ENCODE measurements around the gene RAP1GAP. TPM values are rescaled to one million over a fixed set of nuclear protein-coding genes. Genes with fewer than 3 reads are reported as not detected.
A peak's percentile ranks its signal among the peaks of the same experiment; 100 is the strongest.

RAP1GAP gene
- total and polyA plus RNA-seq, 2 of the 13 experiments (the other 11 are each of a cell fraction or from before 2014, with no cell fraction given): 11.9 to 37.5 TPM

DNA sequence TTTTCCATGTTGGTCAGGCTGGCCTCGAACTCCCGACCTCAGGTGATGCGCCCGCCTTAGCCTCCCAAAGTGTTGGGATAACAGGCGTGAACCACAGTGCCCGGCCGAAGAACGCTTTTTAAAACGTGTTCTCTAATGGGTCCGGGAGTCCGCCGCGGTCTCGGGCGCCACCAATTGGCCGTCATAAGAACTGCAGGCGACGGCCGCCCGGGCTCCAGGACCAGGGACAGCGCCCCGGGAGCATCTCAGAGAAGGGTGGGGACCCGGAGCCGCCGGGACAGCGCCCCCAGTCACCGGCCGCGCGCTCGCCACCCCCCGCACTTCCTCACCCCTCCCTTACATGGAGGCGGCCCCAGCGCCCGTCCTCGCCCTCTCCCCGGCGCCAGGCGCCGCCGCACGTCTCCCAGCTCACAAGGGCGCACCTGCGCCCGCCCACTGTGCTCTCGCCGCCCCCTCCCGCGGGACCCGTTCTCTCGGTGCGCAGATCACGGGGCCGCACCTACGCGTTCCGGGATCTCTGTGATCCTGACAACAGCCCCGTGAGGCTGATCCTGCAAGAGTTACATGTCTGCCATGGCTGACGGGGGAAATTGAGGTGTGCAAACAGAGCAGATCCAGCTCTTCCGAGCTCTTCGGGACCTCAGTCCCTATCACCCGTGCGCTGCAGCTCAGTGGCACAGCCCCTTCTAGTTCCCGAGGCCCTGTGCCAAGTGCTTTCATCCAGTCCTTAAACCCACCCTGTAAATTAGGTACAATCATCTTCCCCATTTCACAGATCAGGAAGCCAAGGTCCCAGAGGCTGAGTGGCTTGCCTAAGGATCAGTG, 9.8 kb downstream of the RAP1GAP start:
- H3K36me3 ChIP-seq (replicated peaks in 1 of 2; ENCODE audit: control insufficient read depth in 1 of 2, insufficient read depth in 2 of 2, low read length in 2 of 2): no peaks in the 10 kb centered on the region
- intact Hi-C loops (cut with micrococcal nuclease; ENCODE audit: unreplicated experiment) (loop anchor here (2.0 kb wide), 1 partner anchor 65 kb away; no protein-coding TSS in a partner anchor), in situ Hi-C loops (cut with HindIII; ENCODE audit: extremely low pct_ligation_motif_present, low pct_unique_long_range_greater_than_20kb) (loop anchor here (5.0 kb wide), 1 partner anchor 147 kb away; no protein-coding TSS in a partner anchor)
- ChIA-PET CTCF (ENCODE audit: low intra/inter-chr PET ratio, low total read pairs) (interaction anchor here (1.5 kb wide), 1 partner anchor 151 kb away, joined by 6 read pairs; no protein-coding TSS in a partner anchor), POLR2A (interaction anchor here (1.7 kb wide), 1 partner anchor 10 kb away, joined by 5 read pairs; the partner anchor contains the start of gene RAP1GAP)
- no peak overlapping the region for H3K27ac ChIP-seq (ENCODE audit: extremely low read length, insufficient read depth, low read length)
- no TSS peak for BruUV-seq (replicated peaks)
- peak overlapping the region in 1 of 3 experiments; percentile 61; a peak in 3 of 6 replicates for H3K4me3 ChIP-seq (replicated peaks in 1 of 3; ENCODE audit: insufficient read depth in 1 of 3, low read depth in 2 of 3, low read length in 3 of 3)
- ATAC-seq: peak; percentile 81
- H3K4me2 ChIP-seq (ENCODE audit: low read depth, low read length): peak overlapping the region; percentile 56
- peak; percentile 58 for DNase-seq (ENCODE audit: low spot score)
- FAIRE-seq: no peak
- 17% methylated on average over 19 of the region's 64 CpGs for WGBS (ENCODE audit: low lambda C conversion rate)
- H4K20me1 ChIP-seq (ENCODE audit: insufficient read depth, low read length): peaks cover 50% of the 10 kb centered on the region
- H3K4me1 ChIP-seq (ENCODE audit: insufficient read depth, low read length): peaks cover 20% of the 10 kb centered on the region
- no peaks in the 10 kb centered on the region for H3K9me3 ChIP-seq (ENCODE audit: low read length)
- H3K79me2 ChIP-seq (ENCODE audit: insufficient read depth, low read length): no peaks in the 10 kb centered on the region
- H3K27me3 ChIP-seq (ENCODE audit: control insufficient read depth in 1 of 2, insufficient read depth in 2 of 2, low read length in 2 of 2): no peaks in the 10 kb centered on the region
- no peak overlapping the region; the same call in 1 of the 2 replicates for H3K9ac ChIP-seq (ENCODE audit: insufficient read depth, low read depth, low read length)
- no peak overlapping the region for H2AFZ ChIP-seq (ENCODE audit: low read length)
- TF ChIP-seq BRD4 (CRISPR knock-in tag; IDR thresholded peaks at IDR 0.05) (no peak), PHF20 (CRISPR knock-in tag; IDR thresholded peaks at IDR 0.05) (peak; percentile 50; the same call in 1 of the 2 replicates), JUNB (CRISPR knock-in tag; IDR thresholded peaks at IDR 0.05; ENCODE audit: borderline replicate concordance) (peak; percentile 33; the same call in 1 of the 2 replicates), U2AF2 (IDR thresholded peaks at IDR 0.05; ENCODE audit: low read depth, low read length) (no peak), DNMT3B (CRISPR knock-in tag; conservative IDR thresholded peaks at IDR 0.05) (peak; percentile 64; the same call in 1 of the 2 replicates), NFKBIZ (CRISPR knock-in tag; IDR thresholded peaks at IDR 0.05) (peak; percentile 98; the same call in 1 of the 2 replicates), HOXA7 (CRISPR knock-in tag; IDR thresholded peaks at IDR 0.05) (no peak), ZNF746 (CRISPR knock-in tag; IDR thresholded peaks at IDR 0.05) (peak; percentile 93), ZNF430 (CRISPR knock-in tag; IDR thresholded peaks at IDR 0.05) (peak; percentile 99), ZNF720 (CRISPR knock-in tag; IDR thresholded peaks at IDR 0.05) (no peak), ZZZ3 (CRISPR knock-in tag; IDR thresholded peaks at IDR 0.05; ENCODE audit: borderline replicate concordance) (no peak), ATF1 (CRISPR knock-in tag; IDR thresholded peaks at IDR 0.05) (no peak), TEAD2 (CRISPR knock-in tag; IDR thresholded peaks at IDR 0.05) (peak; percentile 90; the same call in 1 of the 2 replicates), ETV6 (CRISPR knock-in tag; conservative IDR thresholded peaks at IDR 0.05) (peak; percentile 99), ZNF546 (CRISPR knock-in tag; conservative IDR thresholded peaks at IDR 0.05) (peak; percentile 98), PHB2 (IDR thresholded peaks at IDR 0.05; ENCODE audit: partially characterized antibody) (no peak)
- TF ChIP-seq, protein P1, sequence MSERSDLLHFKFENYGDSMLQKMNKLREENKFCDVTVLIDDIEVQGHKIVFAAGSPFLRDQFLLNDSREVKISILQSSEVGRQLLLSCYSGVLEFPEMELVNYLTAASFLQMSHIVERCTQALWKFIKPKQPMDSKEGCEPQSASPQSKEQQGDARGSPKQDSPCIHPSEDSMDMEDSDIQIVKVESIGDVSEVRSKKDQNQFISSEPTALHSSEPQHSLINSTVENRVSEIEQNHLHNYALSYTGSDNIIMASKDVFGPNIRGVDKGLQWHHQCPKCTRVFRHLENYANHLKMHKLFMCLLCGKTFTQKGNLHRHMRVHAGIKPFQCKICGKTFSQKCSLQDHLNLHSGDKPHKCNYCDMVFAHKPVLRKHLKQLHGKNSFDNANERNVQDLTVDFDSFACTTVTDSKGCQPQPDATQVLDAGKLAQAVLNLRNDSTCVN (CRISPR knock-in tag; IDR thresholded peaks at IDR 0.05; ENCODE audit: borderline replicate concordance): peak; percentile 94
- TF ChIP-seq, protein P2, sequence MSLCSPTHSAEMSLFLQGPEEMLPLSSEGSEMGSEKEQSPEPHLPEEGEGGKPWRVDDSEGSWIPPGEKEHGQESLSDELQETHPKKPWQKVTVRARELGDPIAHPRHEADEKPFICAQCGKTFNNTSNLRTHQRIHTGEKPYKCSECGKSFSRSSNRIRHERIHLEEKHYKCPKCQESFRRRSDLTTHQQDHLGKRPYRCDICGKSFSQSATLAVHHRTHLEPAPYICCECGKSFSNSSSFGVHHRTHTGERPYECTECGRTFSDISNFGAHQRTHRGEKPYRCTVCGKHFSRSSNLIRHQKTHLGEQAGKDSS (CRISPR knock-in tag; IDR thresholded peaks at IDR 0.05; ENCODE audit: borderline replicate concordance, low read depth): peak; percentile 64; the same call in 1 of the 2 replicates
- TF ChIP-seq, protein P3, sequence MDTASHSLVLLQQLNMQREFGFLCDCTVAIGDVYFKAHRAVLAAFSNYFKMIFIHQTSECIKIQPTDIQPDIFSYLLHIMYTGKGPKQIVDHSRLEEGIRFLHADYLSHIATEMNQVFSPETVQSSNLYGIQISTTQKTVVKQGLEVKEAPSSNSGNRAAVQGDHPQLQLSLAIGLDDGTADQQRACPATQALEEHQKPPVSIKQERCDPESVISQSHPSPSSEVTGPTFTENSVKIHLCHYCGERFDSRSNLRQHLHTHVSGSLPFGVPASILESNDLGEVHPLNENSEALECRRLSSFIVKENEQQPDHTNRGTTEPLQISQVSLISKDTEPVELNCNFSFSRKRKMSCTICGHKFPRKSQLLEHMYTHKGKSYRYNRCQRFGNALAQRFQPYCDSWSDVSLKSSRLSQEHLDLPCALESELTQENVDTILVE (CRISPR knock-in tag; IDR thresholded peaks at IDR 0.05): peak; percentile 97
- TF ChIP-seq, protein P4, sequence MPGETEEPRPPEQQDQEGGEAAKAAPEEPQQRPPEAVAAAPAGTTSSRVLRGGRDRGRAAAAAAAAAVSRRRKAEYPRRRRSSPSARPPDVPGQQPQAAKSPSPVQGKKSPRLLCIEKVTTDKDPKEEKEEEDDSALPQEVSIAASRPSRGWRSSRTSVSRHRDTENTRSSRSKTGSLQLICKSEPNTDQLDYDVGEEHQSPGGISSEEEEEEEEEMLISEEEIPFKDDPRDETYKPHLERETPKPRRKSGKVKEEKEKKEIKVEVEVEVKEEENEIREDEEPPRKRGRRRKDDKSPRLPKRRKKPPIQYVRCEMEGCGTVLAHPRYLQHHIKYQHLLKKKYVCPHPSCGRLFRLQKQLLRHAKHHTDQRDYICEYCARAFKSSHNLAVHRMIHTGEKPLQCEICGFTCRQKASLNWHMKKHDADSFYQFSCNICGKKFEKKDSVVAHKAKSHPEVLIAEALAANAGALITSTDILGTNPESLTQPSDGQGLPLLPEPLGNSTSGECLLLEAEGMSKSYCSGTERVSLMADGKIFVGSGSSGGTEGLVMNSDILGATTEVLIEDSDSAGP (CRISPR knock-in tag; IDR thresholded peaks at IDR 0.05; ENCODE audit: borderline replicate concordance): peak; percentile 86

All from HepG2 (cell line).